Upper lobe of right lung (tissue), 1 donor: Measurements from ENCODE around the gene UST. TPM values are rescaled to one million over a fixed set of nuclear protein-coding genes. Genes with fewer than 3 reads are reported as not detected.
"Not testable (repeated sequence)": the region's sequence is repeated elsewhere in the genome, so short reads cannot be mapped to it uniquely, and the experiment has no call there.

Experiments
- ATAC-seq: fragments of 200-7000 bp; cut with Tn5 transposase; one replicate; pipeline ENCODE4 v1.9.1; 2020; ENCODE audit warnings: mild to moderate bottlenecking, moderate library complexity
- DNase-seq: peaks from one replicate; pipeline ENCODE4 v3.0.0-alpha.2; 2020
- H3K27ac ChIP-seq: fragments of 200-600 bp; one replicate; pipeline ENCODE4 v1.8.0; 2022
- H3K27me3 ChIP-seq: fragments of 200-600 bp; one replicate; pipeline ENCODE4 v1.8.0; 2022; ENCODE audit warnings: mild to moderate bottlenecking
- H3K36me3 ChIP-seq: fragments of 200-600 bp; one replicate; pipeline ENCODE4 v1.8.0; 2022
- H3K4me1 ChIP-seq: fragments of 200-600 bp; one replicate; pipeline ENCODE4 v1.8.0; 2022
- H3K4me3 ChIP-seq: fragments of 200-600 bp; one replicate; pipeline ENCODE4 v1.8.0; 2022; ENCODE audit warnings: mild to moderate bottlenecking
- H3K9me3 ChIP-seq: fragments of 200-600 bp; one replicate; pipeline ENCODE4 v1.8.0; 2022
- CTCF ChIP-seq: fragments of 200-600 bp; IDR thresholded peaks from one replicate; pipeline ENCODE4 v1.8.0; 2022; ENCODE audit warnings: antibody characterized with exemption
- intact Hi-C: fragments of 100-400 bp; cut with DNase I; formaldehyde crosslinking; loops from one replicate; pipeline ENCODE4 v1.11.0; 2022
- total RNA-seq: library from RNA; stranded (reverse); fragmentation: NEBNext Ultra II Directional; extraction: Animal tissue kit (Norgen Biotek cat#: 25700); gene quantifications from one replicate; pipeline ENCODE4 v1.2.1, GENCODE V29; 2021
- donor health status: DM: no; HTN: yes; CAD: no; lungs with severe emphysema.

The UST gene
- total RNA-seq, 1 donor from 2014 or later: 11.8 TPM

- no peak for DNase-seq
- H3K27me3 ChIP-seq: no peaks in the 10 kb centered on the region
- no peaks in the 10 kb centered on the region for H3K4me1 ChIP-seq
- H3K36me3 ChIP-seq: no peaks in the 10 kb centered on the region
- no peak overlapping the region for H3K27ac ChIP-seq
- no peak for ATAC-seq
- intact Hi-C loops: no loop called here
- H3K9me3 ChIP-seq: no peaks in the 10 kb centered on the region
- no peak overlapping the region for H3K4me3 ChIP-seq
- TF ChIP-seq CTCF: no peak
Observed at GRCh38 chr6:148954934-148955333, 208.1 kb downstream of the UST start.

GRCh38 chr6:148955441-148955840 lies 208.6 kb downstream of the UST start:
- Histone ChIP-seq H3K36me3 (no peaks in the 10 kb centered on the region), H3K27ac (no peak overlapping the region), H3K27me3 (no peaks in the 10 kb centered on the region), H3K9me3 (no peaks in the 10 kb centered on the region), H3K4me1 (no peaks in the 10 kb centered on the region), H3K4me3 (no peak overlapping the region)
- TF ChIP-seq CTCF: no peak
- no peak for ATAC-seq
- intact Hi-C loops: no loop called here
- no peak for DNase-seq

GRCh38 chr6:148956163-148956562 lies 209.3 kb downstream of the UST start:
- H3K4me1 ChIP-seq, H3K36me3 ChIP-seq, ATAC-seq, H3K27me3 ChIP-seq, DNase-seq, H3K4me3 ChIP-seq, intact Hi-C loops, H3K27ac ChIP-seq, H3K9me3 ChIP-seq: not testable (repeated sequence)

- H3K4me1 ChIP-seq: no peaks in the 10 kb centered on the region
- H3K27ac ChIP-seq: no peak overlapping the region
- H3K36me3 ChIP-seq: no peaks in the 10 kb centered on the region
- no peaks in the 10 kb centered on the region for H3K27me3 ChIP-seq
- ATAC-seq (no peak), DNase-seq (no peak)
- no peak overlapping the region for H3K4me3 ChIP-seq
- TF ChIP-seq CTCF: no peak
- intact Hi-C loops: no loop called here
- H3K9me3 ChIP-seq: no peaks in the 10 kb centered on the region
Observed at GRCh38 chr6:148957752-148958151, 210.9 kb downstream of the UST start.

GRCh38 chr6:148959008-148959407 lies 212.2 kb downstream of the UST start:
- Histone ChIP-seq H3K4me1 (no peaks in the 10 kb centered on the region), H3K4me3 (no peak overlapping the region), H3K36me3 (no peaks in the 10 kb centered on the region), H3K27me3 (no peaks in the 10 kb centered on the region), H3K27ac (no peak overlapping the region), H3K9me3 (no peaks in the 10 kb centered on the region)
- intact Hi-C loops: no loop called here
- TF ChIP-seq CTCF: no peak
- ATAC-seq (no peak), DNase-seq (no peak)

GRCh38 chr6:148959501-148959900 lies 212.7 kb downstream of the UST start:
- Histone ChIP-seq H3K4me1 (no peaks in the 10 kb centered on the region), H3K27me3 (no peaks in the 10 kb centered on the region), H3K36me3 (no peaks in the 10 kb centered on the region), H3K9me3 (no peaks in the 10 kb centered on the region), H3K27ac (no peak overlapping the region), H3K4me3 (no peak overlapping the region)
- intact Hi-C loops: no loop called here
- no peak for TF ChIP-seq CTCF
- ATAC-seq (no peak), DNase-seq (no peak)
